OCI-LY7 (cell line): ENCODE data around the gene FAM234B. TPM values are rescaled to one million over a fixed set of nuclear protein-coding genes. Genes with fewer than 3 reads are reported as not detected.
A peak's percentile ranks its signal among the peaks of the same experiment; 100 is the strongest.

Experiments used
- BruUV-seq: library from RNA; stranded (reverse); fragments of 400-500 nt; replicated peaks from 2 replicates; lab custom pipeline; 2021; lab: Mats Ljungman, UMichigan
- CTCF ChIA-PET: fragments of 300-600 bp; sonication (Branson Sonifier 250); formaldehyde crosslinking; loops from one replicate; lab custom pipeline; 2022; ENCODE audit warnings: antibody characterized with exemption; ENCODE audit not compliant: unreplicated experiment; lab: Charles Lee
- POLR2A ChIA-PET: fragments of 300-600 bp; sonication (Branson Sonifier 250); formaldehyde crosslinking; loops from one replicate; lab custom pipeline; 2022; ENCODE audit warnings: antibody characterized with exemption; lab: Charles Lee
- DNase-seq: peaks from one replicate; pipeline ENCODE4 v3.0.0-alpha.2; 2015; ENCODE audit warnings: low spot score
- H2AFZ ChIP-seq: fragments of 200-600 bp; sonication (generic), shearing (Covaris generic); 2 replicates; pipeline ENCODE4 v1.6.1; 2014; ENCODE audit warnings: mild to moderate bottlenecking, antibody characterized with exemption, low read length, moderate library complexity
- H3K27ac ChIP-seq: fragments of 200-600 bp; sonication (generic); 2 replicates; pipeline ENCODE4 v1.5.1; 2014; ENCODE audit warnings: mixed run types, low read depth, mild to moderate bottlenecking, moderate library complexity, low read length, inconsistent platforms; ENCODE audit not compliant: poor library complexity, severe bottlenecking
- H3K36me3 ChIP-seq: fragments of 200-600 bp; sonication (generic); 2 replicates; pipeline ENCODE4 v1.6.1; 2014; ENCODE audit warnings: mild to moderate bottlenecking, antibody characterized with exemption, low read length, moderate library complexity, mixed read lengths; ENCODE audit not compliant: insufficient read depth
- H3K4me1 ChIP-seq: fragments of 200-600 bp; sonication (generic); 2 replicates; pipeline ENCODE4 v1.5.1; 2014; ENCODE audit warnings: mild to moderate bottlenecking, low read length; ENCODE audit not compliant: insufficient read depth, poor library complexity, severe bottlenecking
- H3K4me2 ChIP-seq: fragments of 200-600 bp; sonication (generic); 2 replicates; pipeline ENCODE4 v1.6.1; 2014; ENCODE audit warnings: mild to moderate bottlenecking, low read length
- H3K4me3 ChIP-seq: fragments of 200-600 bp; sonication (generic); 2 replicates; pipeline ENCODE4 v1.5.1; 2014; ENCODE audit warnings: mild to moderate bottlenecking, low read depth, low read length; ENCODE audit not compliant: poor library complexity, severe bottlenecking
- H3K79me2 ChIP-seq: fragments of 200-600 bp; sonication (generic); 2 replicates; pipeline ENCODE4 v1.6.1; 2016; ENCODE audit warnings: low read depth, mild to moderate bottlenecking, low read length, moderate library complexity, mixed read lengths; ENCODE audit not compliant: insufficient read depth
- H3K9me2 ChIP-seq: fragments of 200-600 bp; sonication (generic); 2 replicates; pipeline ENCODE4 v1.6.1; 2016; ENCODE audit warnings: mild to moderate bottlenecking, low read length, mixed read lengths; ENCODE audit not compliant: insufficient read depth
- H3K9me3 ChIP-seq: fragments of 200-600 bp; sonication (generic); 2 replicates; pipeline ENCODE4 v1.6.1; 2014; ENCODE audit warnings: mild to moderate bottlenecking, mixed run types, low read length, mixed read lengths
- H4K20me1 ChIP-seq: fragments of 200-600 bp; sonication (generic); 2 replicates; pipeline ENCODE4 v1.6.1; 2014; ENCODE audit warnings: mild to moderate bottlenecking, antibody characterized with exemption, low read length, moderate library complexity, mixed read lengths; ENCODE audit not compliant: insufficient read depth
- EZH2phosphoT487 ChIP-seq: fragments of 200-600 bp; sonication (generic); IDR thresholded peaks from 2 replicates; pipeline ENCODE4 v1.6.1; 2018; ENCODE audit warnings: low read depth, borderline replicate concordance, mild to moderate bottlenecking, mixed run types, antibody characterized with exemption, low read length, moderate library complexity, mixed read lengths
- intact Hi-C: fragments of 100-400 bp; cut with micrococcal nuclease; formaldehyde crosslinking; loops from one replicate; pipeline ENCODE4 v1.10.0; 2022; ENCODE audit not compliant: unreplicated experiment
- total RNA-seq, 2 experiments: library from RNA; depleted of rRNA in 1 of 2; stranded (reverse); fragments of >200 nt in 1 of 2; shearing (Covaris generic) in 1 of 2; gene quantifications; 2 replicates each; pipeline ENCODE4 v1.2.3, GENCODE V29; 2014 to 2022
- TF ChIP-seq, protein P1 (sequence below): fragments of 200-600 bp; sonication (generic); conservative IDR thresholded peaks from 2 replicates; pipeline ENCODE4 v1.5.1; 2014; ENCODE audit warnings: mild to moderate bottlenecking, antibody characterized with exemption, low read length, moderate library complexity, mixed read lengths

The FAM234B gene
- total RNA-seq, 2 experiments from 2014 or later: 4.7 to 7.0 TPM

- no peak overlapping the region for H3K4me2 ChIP-seq
- no TSS peak for BruUV-seq
- ChIA-PET CTCF (no interaction called here), POLR2A (interaction anchor here (0.6 kb wide), 1 partner anchor 1897 kb away, joined by 3 read pairs; no protein-coding TSS in a partner anchor)
- H2AFZ ChIP-seq: no peak overlapping the region
- no peaks in the 10 kb centered on the region for H4K20me1 ChIP-seq
- H3K36me3 ChIP-seq: no peaks in the 10 kb centered on the region
- no peaks in the 10 kb centered on the region for H3K9me3 ChIP-seq
- no peak for DNase-seq
- H3K9me2 ChIP-seq: no peaks in the 10 kb centered on the region
- intact Hi-C loops: no loop called here
- TF ChIP-seq, protein P1, sequence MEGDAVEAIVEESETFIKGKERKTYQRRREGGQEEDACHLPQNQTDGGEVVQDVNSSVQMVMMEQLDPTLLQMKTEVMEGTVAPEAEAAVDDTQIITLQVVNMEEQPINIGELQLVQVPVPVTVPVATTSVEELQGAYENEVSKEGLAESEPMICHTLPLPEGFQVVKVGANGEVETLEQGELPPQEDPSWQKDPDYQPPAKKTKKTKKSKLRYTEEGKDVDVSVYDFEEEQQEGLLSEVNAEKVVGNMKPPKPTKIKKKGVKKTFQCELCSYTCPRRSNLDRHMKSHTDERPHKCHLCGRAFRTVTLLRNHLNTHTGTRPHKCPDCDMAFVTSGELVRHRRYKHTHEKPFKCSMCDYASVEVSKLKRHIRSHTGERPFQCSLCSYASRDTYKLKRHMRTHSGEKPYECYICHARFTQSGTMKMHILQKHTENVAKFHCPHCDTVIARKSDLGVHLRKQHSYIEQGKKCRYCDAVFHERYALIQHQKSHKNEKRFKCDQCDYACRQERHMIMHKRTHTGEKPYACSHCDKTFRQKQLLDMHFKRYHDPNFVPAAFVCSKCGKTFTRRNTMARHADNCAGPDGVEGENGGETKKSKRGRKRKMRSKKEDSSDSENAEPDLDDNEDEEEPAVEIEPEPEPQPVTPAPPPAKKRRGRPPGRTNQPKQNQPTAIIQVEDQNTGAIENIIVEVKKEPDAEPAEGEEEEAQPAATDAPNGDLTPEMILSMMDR: no peak
- no peak for TF ChIP-seq EZH2phosphoT487
- H3K4me3 ChIP-seq: no peak overlapping the region
- H3K27ac ChIP-seq: no peak overlapping the region
- no peaks in the 10 kb centered on the region for H3K79me2 ChIP-seq
- peaks cover 13% of the 10 kb centered on the region for H3K4me1 ChIP-seq
These were observed 3.0 kb upstream of the FAM234B start for GRCh38 chr12:13041224-13041623.

DNA sequence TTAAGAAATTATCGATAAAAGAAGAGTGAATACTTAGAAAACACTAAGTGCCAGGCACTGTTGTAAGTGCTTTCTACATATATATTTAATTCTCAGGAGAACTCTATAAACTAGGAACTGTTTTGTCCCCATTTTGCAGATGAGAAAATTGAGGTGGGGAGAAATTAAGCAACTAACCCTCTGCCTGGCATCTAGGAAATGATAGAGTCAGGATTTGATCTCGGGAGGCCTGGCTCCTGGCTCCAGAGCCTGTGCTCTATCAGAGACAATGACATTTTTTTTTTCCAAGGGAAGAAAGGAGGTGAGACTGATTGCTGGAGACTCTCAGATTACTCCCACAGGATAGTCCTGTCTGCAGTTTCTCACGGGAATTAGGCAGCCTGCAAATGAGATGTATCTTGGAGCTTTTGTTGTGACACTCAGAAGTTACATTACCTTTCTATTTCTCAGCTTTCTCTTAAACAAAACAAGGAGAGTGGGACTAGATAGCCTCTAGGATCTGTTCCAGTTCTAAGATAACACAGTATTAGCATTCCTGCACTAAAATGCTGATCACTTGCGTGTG, 1.4 kb upstream of the FAM234B start:
- ChIA-PET CTCF (no interaction called here), POLR2A (no interaction called here)
- Histone ChIP-seq H3K36me3 (no peaks in the 10 kb centered on the region), H2AFZ (no peak overlapping the region), H4K20me1 (no peaks in the 10 kb centered on the region), H3K27ac (no peak overlapping the region), H3K4me3 (no peak overlapping the region), H3K4me2 (no peak overlapping the region), H3K79me2 (no peaks in the 10 kb centered on the region), H3K4me1 (peaks cover 13% of the 10 kb centered on the region), H3K9me2 (no peaks in the 10 kb centered on the region), H3K9me3 (no peaks in the 10 kb centered on the region)
- no peak for DNase-seq
- TF ChIP-seq, protein P1: no peak
- no peak for TF ChIP-seq EZH2phosphoT487
- no TSS peak for BruUV-seq
- intact Hi-C loops: no loop called here

DNA sequence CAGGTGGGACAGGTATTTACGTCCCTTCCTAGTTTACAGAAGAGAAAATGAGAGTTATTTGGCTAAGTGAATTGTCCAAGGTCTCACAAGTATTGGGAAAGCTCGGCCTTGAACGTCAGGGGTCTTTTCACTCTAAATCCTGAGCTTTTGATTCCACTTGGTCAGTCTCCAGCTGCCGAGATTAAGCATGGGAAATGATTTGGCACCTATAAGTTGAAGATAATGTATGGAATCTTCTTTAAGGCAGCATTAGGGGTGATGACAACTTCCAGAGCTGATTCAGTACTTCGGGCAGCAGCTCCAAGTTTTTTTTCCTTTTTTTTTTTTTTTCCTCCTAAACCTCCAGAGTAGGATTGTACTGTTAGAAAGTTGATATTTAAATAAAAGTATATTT, 722 bp downstream of the FAM234B start:
- Histone ChIP-seq H3K4me2 (peak overlapping the region; percentile 84), H4K20me1 (no peaks in the 10 kb centered on the region), H3K9me3 (no peaks in the 10 kb centered on the region), H3K79me2 (no peaks in the 10 kb centered on the region), H3K4me3 (peak overlapping the region; percentile 93), H3K4me1 (peaks cover 8% of the 10 kb centered on the region), H3K9me2 (no peaks in the 10 kb centered on the region), H3K36me3 (no peaks in the 10 kb centered on the region), H2AFZ (peak overlapping the region; percentile 97), H3K27ac (no peak overlapping the region)
- TF ChIP-seq, protein P1: no peak
- TF ChIP-seq EZH2phosphoT487: no peak
- ChIA-PET CTCF (no interaction called here), POLR2A (interaction anchor here (0.6 to 0.8 kb wide), 5 partner anchors 10 to 1109 kb away, joined by 3 to 5 read pairs (median 4); no protein-coding TSS in a partner anchor)
- DNase-seq: no peak
- no TSS peak for BruUV-seq
- intact Hi-C loops: no loop called here
